Erythroblast (primary cell): ENCODE results near the gene TNNI3K.

Experiments
- DNase-seq, 2 experiments: peaks; one replicate each; lab custom pipeline; 2025; lab: John Stamatoyannopoulos, UW
- GATA1 ChIP-seq: IDR thresholded peaks from 2 replicates; pipeline ENCODE4 v1.6.1; 2011; ENCODE audit warnings: low read depth, mild to moderate bottlenecking, control low read depth, low read length, moderate library complexity
- POLR2A ChIP-seq: IDR thresholded peaks from 2 replicates; pipeline ENCODE4 v1.6.1; 2011; ENCODE audit warnings: mild to moderate bottlenecking, low read length

TNNI3K gene

GRCh38 chr1:74328851-74329250 is 93.7 kb downstream of the TNNI3K start:
- no peak for DNase-seq

DNA sequence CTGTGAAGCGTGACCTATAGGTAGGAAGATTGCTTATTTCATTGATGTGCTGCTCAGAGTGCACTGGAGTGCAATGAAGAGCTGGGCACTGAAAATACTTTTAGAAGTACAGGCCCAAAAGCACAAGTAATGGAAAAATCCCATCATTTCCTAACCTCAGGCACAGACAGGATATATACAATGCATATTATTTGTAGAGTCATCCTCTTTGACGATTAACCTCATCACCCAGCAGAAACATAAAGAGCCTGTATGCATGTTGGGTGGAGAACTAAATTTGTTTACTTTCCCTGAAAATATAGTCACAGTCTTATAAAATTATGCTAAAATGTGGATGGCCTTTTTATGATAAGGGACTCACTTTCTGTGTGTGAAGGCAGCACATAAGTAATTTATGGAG is 98.1 kb downstream of the TNNI3K start:
- no peak for DNase-seq
- no peak for TF ChIP-seq POLR2A
- no peak for TF ChIP-seq GATA1

More at GRCh38 chr1:74328851-74329250, 93.7 kb downstream of the TNNI3K start:
- no peak for TF ChIP-seq POLR2A
- TF ChIP-seq GATA1, result no peak

GRCh38 chr1:74334147-74334546 is 99.0 kb downstream of the TNNI3K start:
- no peak for DNase-seq
- TF ChIP-seq POLR2A, result no peak
- TF ChIP-seq GATA1, result no peak

- no peak for DNase-seq
- TF ChIP-seq POLR2A (no peak), GATA1 (no peak)
Observed at GRCh38 chr1:74340656-74341055, 105.5 kb downstream of the TNNI3K start.

DNA sequence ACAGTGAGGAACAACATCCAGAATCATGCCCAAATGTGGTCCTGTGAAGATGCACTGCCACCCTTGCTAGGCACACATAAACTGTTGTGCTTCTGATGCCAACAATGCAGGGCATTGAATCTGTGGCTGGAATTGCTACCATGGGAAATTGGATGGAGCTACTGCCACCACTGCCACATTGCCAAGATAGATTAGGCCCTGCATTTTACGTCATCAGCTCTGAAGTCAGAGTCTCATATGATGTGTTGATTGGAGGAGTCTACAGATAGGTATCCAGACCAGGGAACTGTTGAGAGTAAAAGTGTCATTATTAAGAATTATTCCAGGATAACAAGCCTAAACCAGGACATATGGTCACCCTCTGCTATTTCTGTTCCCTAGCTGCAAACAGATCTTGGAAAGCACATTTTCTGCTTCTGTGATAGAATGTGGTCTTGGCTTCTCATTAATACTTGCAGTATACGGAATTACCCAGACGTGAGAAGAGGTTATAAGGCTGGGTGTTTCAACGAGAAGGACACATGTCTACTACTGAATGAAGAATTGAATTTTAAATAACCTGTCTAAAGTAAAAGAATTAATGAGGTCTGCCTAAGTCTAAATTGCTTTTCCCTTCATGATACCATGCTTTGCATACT is 106.6 kb downstream of the TNNI3K start:
- DNase-seq, result no peak
- no peak for TF ChIP-seq GATA1
- TF ChIP-seq POLR2A, result no peak

- DNase-seq, result peak in 1 of 2 experiments; percentile 0
- no peak for TF ChIP-seq POLR2A
- no peak for TF ChIP-seq GATA1
Observed at GRCh38 chr1:74343216-74343615, 108.0 kb downstream of the TNNI3K start.

DNA sequence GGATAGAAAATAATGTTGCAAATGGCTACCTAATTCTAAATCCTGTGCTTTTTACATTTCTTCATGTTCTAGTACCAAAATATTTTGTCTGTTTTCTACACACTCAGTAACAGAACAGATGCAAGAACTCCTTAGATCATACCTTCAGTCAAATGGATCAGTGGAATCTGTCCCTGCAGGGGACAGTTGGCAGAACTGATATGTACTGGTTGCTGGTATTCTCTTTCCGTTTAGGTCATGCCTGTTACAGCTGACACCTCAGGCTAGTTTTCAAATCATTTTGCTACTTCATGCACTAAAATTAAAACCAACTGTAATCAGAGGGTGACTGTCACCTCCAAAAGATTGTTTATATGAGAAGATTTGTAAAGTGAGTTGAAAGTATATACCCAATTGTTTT is 109.2 kb downstream of the TNNI3K start:
- DNase-seq, result no peak
- no peak for TF ChIP-seq POLR2A
- TF ChIP-seq GATA1, result no peak

DNA sequence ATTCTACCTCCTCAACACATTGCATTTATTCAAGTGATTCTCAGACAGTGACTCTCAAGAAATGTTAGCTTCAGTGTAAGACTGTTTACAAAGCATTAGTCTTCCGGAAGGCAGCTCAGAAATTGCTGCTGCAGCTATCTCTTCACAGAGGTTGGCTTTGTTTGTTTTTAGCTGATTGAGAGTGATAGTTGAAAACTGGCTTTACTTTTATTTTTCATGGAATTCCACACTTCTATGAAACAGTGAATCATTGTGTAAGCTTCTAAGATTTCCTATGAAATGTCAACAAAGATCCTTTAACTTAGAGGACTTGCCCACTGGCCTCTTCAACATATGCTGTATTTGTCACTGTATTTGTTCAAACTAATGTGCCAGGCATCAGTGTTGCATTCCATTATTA is 121.3 kb downstream of the TNNI3K start:
- DNase-seq, result no peak
- TF ChIP-seq POLR2A (no peak), GATA1 (no peak)

GRCh38 chr1:74357150-74357549 is 122.0 kb downstream of the TNNI3K start:
- no peak for TF ChIP-seq POLR2A
- no peak for TF ChIP-seq GATA1
- DNase-seq, result no peak

DNA sequence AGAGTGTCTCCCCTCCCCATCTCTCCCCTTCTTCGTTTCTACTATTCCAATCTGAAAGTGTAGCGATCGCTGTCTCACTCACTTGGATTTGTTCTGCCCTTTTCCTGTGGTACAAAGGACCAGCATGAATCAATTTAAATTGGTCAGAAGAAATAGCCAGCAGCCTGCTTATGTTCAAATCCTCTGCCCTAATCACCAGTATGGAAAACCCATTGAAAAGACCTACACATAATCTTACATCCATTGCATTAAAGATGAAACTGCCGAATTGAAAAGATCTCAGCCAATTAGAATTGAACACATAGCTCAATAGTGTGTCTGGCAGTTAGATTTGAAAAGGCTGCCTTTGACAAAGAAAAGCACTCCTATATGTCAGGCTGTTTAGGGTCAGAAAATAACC is 122.6 kb downstream of the TNNI3K start:
- no peak for DNase-seq
- TF ChIP-seq GATA1, result no peak

DNA sequence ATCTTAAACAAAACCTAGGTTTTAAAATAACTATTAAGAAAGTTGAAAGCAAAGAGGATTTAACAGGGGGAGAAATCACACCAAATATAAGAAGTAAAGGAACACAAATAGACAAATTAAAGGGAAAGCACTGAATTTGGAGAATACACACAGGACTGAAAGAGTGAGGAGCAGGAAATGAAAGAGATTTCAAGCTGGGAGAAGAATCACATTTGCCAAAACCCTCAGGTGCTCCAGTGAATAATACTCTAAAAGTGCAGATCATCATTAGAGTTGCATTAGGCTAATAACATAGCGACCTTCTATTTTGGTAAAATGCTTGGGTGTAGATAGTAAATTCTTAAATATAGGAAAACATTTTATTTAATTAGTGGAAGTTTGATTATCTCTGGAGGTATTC is 127.5 kb downstream of the TNNI3K start:
- no peak for DNase-seq

DNA sequence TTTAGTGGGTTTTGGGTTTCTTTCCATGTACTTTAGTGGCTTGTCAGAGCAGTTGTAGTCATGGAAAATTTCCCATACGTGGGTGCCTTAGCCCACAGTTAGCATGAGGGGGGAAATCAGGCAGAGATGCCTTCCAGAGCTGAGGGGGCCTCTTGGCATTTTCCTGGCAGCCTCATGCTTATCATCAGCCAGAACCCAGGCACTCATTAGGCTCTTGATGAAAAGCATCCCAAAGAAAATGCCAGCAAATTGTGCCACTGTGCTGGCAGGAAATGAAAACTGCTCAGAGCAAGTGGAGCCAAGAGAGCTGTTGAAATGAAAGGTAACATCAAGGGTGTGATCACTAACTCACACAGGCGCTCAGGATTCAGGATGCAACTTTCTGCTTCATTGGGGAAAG is 128.0 kb downstream of the TNNI3K start:
- no peak for TF ChIP-seq GATA1
- no peak for TF ChIP-seq POLR2A
- no peak for DNase-seq

More for the DNA sequence above, 127.5 kb downstream of the TNNI3K start:
- TF ChIP-seq GATA1 (no peak), POLR2A (no peak)

- DNase-seq, result no peak
- TF ChIP-seq GATA1 (no peak), POLR2A (no peak)
Observed at GRCh38 chr1:74367175-74367813, 132.1 kb downstream of the TNNI3K start.

DNA sequence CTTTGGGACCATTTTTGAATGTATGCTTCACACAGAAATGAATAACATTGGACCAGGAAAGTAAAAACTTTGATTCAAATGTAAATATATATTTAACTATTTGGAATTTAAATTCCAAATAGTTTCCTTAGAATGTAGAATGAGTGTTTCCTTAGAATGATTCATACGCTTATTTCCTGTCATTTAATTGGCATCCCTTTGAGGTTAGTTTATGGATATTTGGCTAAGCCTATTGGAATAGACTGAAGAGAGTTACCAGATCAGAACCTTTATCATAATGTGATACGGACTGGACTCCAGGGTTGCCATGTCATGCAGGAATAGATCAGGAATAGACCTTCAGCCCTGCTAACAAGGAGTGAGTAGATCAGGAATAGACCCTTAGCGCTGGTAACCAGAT is 133.1 kb downstream of the TNNI3K start:
- DNase-seq, result no peak
- TF ChIP-seq GATA1, result no peak
- no peak for TF ChIP-seq POLR2A

DNA sequence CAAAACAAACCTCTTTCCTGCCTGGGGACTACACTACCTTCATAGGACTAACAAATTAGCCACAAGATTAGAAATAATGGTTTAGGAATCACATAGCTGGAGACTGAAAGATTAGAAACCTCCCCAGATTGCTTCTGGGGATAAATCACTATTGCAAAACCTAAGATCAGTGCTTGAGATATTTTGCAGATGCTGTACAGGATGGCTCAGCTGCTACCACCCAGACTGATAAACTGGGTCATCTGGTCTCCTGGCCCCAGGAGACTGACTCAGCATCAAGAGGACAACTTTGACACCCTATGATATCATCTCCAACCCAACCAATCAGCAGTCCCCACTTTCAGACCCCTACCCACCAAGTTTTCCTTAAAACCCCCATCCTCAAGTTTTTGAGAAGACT is 140.2 kb downstream of the TNNI3K start:
- DNase-seq, result no peak
- TF ChIP-seq POLR2A, result no peak
- TF ChIP-seq GATA1, result no peak
